ENCODE data around the gene HOXA7.

DNA sequence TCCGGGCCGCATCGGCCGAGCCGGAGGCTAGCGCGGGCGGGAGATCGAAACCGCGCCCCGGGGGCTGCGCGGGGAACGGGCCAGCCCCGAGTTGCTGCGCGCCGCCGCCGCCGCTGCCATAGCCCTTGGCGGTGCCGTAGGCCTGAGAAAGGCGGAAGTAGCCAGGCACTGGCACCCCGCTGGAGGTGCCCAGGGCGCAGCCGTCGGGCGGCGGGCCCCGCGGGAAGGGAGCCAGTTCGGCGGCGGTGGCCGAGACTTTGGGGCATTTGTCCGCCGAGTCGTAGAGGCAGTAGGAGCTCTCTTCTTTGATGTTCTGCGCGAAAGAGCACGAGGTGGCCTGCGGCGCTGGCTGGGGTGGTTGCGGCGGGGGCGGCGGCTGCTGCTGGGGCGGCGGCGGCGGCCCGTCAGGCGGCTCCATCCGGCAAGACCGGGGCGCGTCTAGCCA, 17.1 kb upstream of the HOXA7 start:
- TF ChIP-seq, protein P1, sequence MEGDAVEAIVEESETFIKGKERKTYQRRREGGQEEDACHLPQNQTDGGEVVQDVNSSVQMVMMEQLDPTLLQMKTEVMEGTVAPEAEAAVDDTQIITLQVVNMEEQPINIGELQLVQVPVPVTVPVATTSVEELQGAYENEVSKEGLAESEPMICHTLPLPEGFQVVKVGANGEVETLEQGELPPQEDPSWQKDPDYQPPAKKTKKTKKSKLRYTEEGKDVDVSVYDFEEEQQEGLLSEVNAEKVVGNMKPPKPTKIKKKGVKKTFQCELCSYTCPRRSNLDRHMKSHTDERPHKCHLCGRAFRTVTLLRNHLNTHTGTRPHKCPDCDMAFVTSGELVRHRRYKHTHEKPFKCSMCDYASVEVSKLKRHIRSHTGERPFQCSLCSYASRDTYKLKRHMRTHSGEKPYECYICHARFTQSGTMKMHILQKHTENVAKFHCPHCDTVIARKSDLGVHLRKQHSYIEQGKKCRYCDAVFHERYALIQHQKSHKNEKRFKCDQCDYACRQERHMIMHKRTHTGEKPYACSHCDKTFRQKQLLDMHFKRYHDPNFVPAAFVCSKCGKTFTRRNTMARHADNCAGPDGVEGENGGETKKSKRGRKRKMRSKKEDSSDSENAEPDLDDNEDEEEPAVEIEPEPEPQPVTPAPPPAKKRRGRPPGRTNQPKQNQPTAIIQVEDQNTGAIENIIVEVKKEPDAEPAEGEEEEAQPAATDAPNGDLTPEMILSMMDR (IDR thresholded peaks at IDR 0.05; ENCODE audit: low read length): no peak
- no peak for TF ChIP-seq EZH2phosphoT487 (IDR thresholded peaks at IDR 0.05; ENCODE audit: low read length)
